ENCODE results near the gene PHACTR4. TPM values are rescaled to one million over a fixed set of nuclear protein-coding genes. Genes with fewer than 3 reads are reported as not detected.

PHACTR4 gene
- total and polyA plus RNA-seq, 2 of the 8 experiments (the other 6 are each of a cell fraction or from before 2014, with no cell fraction given), result 23.7 to 57.8 TPM

GRCh38 chr1:28323720-28324119 is 45.8 kb upstream of the PHACTR4 start (continued):
- TF ChIP-seq TCF12 (IDR thresholded peaks at IDR 0.05; ENCODE audit: low read depth, low read length) (no peak), JUN (IDR thresholded peaks at IDR 0.05; ENCODE audit: low read depth, low read length) (no peak), CBX8 (IDR thresholded peaks at IDR 0.05; ENCODE audit: borderline replicate concordance, low read depth, low read length) (no peak), POLR2A (IDR thresholded peaks at IDR 0.05; ENCODE audit: control extremely low read depth in 1 of 2, low read depth in 2 of 2, low read length in 2 of 2) (no peak), CHD2 (IDR thresholded peaks at IDR 0.05; ENCODE audit: low read length) (no peak), CEBPB (IDR thresholded peaks at IDR 0.05; ENCODE audit: low read depth, low read length) (no peak), EZH2 (IDR thresholded peaks at IDR 0.05; ENCODE audit: low read depth, low read length, severe bottlenecking) (no peak), RBBP5 (IDR thresholded peaks at IDR 0.05; ENCODE audit: borderline replicate concordance, low read depth, low read length) (no peak)

All from H1 (cell line).